ENCODE measurements around the gene USP33. TPM values are rescaled to one million over a fixed set of nuclear protein-coding genes. Genes with fewer than 3 reads are reported as not detected.
"Not testable (repeated sequence)": the region's sequence is repeated elsewhere in the genome, so short reads cannot be mapped to it uniquely, and the experiment has no call there.

USP33 gene
- total RNA-seq, 1 donor from 2014 or later = 65.3 TPM

DNA sequence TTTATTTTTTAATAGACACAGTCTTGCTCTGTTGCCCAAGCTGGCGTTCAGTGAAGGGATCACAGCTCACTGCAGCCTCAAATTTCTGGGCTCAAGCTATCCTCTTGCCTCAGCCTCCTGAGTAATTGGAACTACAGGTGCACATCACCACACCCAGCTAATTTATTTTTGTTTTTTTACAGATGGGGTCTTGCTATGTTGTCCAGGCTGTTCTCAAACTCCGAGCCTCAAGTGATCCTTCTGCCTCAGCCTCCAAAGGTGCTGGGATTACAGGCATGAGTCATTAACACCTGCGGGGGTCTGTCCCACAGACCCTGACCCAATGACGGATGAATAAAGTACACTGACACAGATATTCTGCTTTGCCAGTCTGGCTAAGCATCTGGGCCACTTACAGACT lies 43.6 kb downstream of the USP33 start:
- intact Hi-C loops (cut with DNase I) = no loop called here
- peaks cover 0 to 77% of the 10 kb centered on the region in 2 donors for H3K36me3 ChIP-seq
- no peaks in the 10 kb centered on the region for H3K9me3 ChIP-seq

GRCh38 chr1:77709727-77710126 lies 49.9 kb downstream of the USP33 start:
- H3K27ac ChIP-seq = no peak overlapping the region
- no peaks in the 10 kb centered on the region for H3K4me1 ChIP-seq
- peaks cover 0 to 56% of the 10 kb centered on the region in 2 donors for H3K36me3 ChIP-seq
- TF ChIP-seq POLR2A (IDR thresholded peaks at IDR 0.05) (no peak), POLR2AphosphoS5 (IDR thresholded peaks at IDR 0.05; ENCODE audit: insufficient read depth in 1 of 2, low read depth in 1 of 2) (no peak)
- TF ChIP-seq, protein P1, sequence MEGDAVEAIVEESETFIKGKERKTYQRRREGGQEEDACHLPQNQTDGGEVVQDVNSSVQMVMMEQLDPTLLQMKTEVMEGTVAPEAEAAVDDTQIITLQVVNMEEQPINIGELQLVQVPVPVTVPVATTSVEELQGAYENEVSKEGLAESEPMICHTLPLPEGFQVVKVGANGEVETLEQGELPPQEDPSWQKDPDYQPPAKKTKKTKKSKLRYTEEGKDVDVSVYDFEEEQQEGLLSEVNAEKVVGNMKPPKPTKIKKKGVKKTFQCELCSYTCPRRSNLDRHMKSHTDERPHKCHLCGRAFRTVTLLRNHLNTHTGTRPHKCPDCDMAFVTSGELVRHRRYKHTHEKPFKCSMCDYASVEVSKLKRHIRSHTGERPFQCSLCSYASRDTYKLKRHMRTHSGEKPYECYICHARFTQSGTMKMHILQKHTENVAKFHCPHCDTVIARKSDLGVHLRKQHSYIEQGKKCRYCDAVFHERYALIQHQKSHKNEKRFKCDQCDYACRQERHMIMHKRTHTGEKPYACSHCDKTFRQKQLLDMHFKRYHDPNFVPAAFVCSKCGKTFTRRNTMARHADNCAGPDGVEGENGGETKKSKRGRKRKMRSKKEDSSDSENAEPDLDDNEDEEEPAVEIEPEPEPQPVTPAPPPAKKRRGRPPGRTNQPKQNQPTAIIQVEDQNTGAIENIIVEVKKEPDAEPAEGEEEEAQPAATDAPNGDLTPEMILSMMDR (IDR thresholded peaks at IDR 0.05) = no peak
- no peak for DNase-seq (ENCODE audit: extremely low spot score in 2 of 2)
- no peaks in the 10 kb centered on the region for H3K27me3 ChIP-seq
- intact Hi-C loops (cut with DNase I) = no loop called here
- no peak overlapping the region for H3K4me3 ChIP-seq
- no peaks in the 10 kb centered on the region for H3K9me3 ChIP-seq

More for the DNA sequence above, 43.6 kb downstream of the USP33 start:
- H3K27me3 ChIP-seq = no peaks in the 10 kb centered on the region
- no peak for DNase-seq (ENCODE audit: extremely low spot score in 2 of 2)
- no peak overlapping the region for H3K4me3 ChIP-seq
- no peaks in the 10 kb centered on the region for H3K4me1 ChIP-seq
- H3K27ac ChIP-seq = no peak overlapping the region
- no peak for TF ChIP-seq POLR2AphosphoS5 (IDR thresholded peaks at IDR 0.05; ENCODE audit: insufficient read depth in 1 of 2, low read depth in 1 of 2)
- no peak for TF ChIP-seq POLR2A (IDR thresholded peaks at IDR 0.05)

- no peak for DNase-seq (ENCODE audit: extremely low spot score in 2 of 2)
- Histone ChIP-seq H3K27ac (no peak overlapping the region), H3K4me1 (no peaks in the 10 kb centered on the region), H3K4me3 (no peak overlapping the region), H3K36me3 (peaks cover 0 to 32% of the 10 kb centered on the region in 2 donors), H3K27me3 (no peaks in the 10 kb centered on the region), H3K9me3 (no peaks in the 10 kb centered on the region)
- no peak for TF ChIP-seq POLR2AphosphoS5 (IDR thresholded peaks at IDR 0.05; ENCODE audit: insufficient read depth in 1 of 2, low read depth in 1 of 2)
- TF ChIP-seq, protein P1 (IDR thresholded peaks at IDR 0.05) = no peak
- no peak for TF ChIP-seq POLR2A (IDR thresholded peaks at IDR 0.05)
- intact Hi-C loops (cut with DNase I) = no loop called here
These were observed 53.3 kb downstream of the USP33 start for GRCh38 chr1:77706321-77706720.

- H3K27ac ChIP-seq = no peak overlapping the region
- H3K36me3 ChIP-seq = peaks cover 0 to 23% of the 10 kb centered on the region in 2 donors
- H3K4me1 ChIP-seq = no peaks in the 10 kb centered on the region
- H3K27me3 ChIP-seq = no peaks in the 10 kb centered on the region
- intact Hi-C loops (cut with DNase I) = no loop called here
- no peaks in the 10 kb centered on the region for H3K9me3 ChIP-seq
- no peak for DNase-seq (ENCODE audit: extremely low spot score in 2 of 2)
- no peak overlapping the region for H3K4me3 ChIP-seq
- TF ChIP-seq, protein P1 (IDR thresholded peaks at IDR 0.05) = no peak
- TF ChIP-seq POLR2AphosphoS5 (IDR thresholded peaks at IDR 0.05; ENCODE audit: insufficient read depth in 1 of 2, low read depth in 1 of 2) (no peak), POLR2A (IDR thresholded peaks at IDR 0.05) (no peak)
These were observed 54.9 kb downstream of the USP33 start for GRCh38 chr1:77704736-77705135.

DNA sequence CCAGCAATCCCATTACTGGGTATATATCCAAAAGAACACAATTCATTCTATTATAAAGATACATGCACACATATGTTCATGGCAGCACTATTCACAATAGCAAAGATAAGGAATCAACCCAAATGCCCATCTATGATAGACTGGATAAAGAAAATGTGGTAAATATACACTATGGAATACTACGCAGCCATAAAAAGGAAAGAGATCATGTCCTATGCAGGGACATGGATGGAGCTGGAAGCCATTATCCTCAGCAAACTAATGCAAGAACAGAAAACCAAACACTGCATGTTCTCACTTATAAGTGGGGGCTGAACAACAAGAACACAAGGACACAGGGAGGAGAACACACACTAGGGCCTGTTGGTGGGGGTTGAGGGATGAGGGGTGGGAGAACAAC lies 60.0 kb downstream of the USP33 start:
- H3K27me3 ChIP-seq; H3K27ac ChIP-seq; DNase-seq (ENCODE audit: extremely low spot score in 2 of 2); H3K9me3 ChIP-seq; H3K4me3 ChIP-seq; intact Hi-C loops (cut with DNase I); H3K4me1 ChIP-seq: not testable (repeated sequence)
- H3K36me3 ChIP-seq = peaks cover 0 to 40% of the 10 kb centered on the region in 2 donors

DNA sequence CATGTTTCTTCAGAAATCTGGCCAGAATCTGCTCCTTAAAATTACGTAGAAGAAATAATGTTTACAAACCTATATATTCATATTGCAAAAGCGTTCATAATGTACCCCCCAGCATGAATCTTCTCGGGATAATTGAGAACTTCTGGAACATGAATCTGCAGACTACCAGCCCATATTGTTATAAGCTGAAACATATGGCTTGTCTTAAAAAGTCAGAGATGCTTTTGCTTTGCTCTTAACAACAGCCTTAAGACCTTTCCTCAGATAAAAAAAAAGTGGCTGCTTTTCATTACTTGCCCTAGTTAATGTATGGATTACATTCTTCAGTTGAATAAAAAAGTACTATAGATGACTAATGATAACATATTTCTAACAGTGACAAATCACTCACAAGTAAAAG lies 62.2 kb downstream of the USP33 start:
- DNase-seq (ENCODE audit: extremely low spot score in 2 of 2) = no peak
- no peaks in the 10 kb centered on the region for H3K27me3 ChIP-seq
- TF ChIP-seq, protein P1 (IDR thresholded peaks at IDR 0.05) = no peak
- no peak for TF ChIP-seq POLR2AphosphoS5 (IDR thresholded peaks at IDR 0.05; ENCODE audit: insufficient read depth in 1 of 2, low read depth in 1 of 2)
- H3K36me3 ChIP-seq = peaks cover 0 to 40% of the 10 kb centered on the region in 2 donors
- intact Hi-C loops (cut with DNase I) = no loop called here
- H3K9me3 ChIP-seq = no peaks in the 10 kb centered on the region
- H3K4me1 ChIP-seq = no peaks in the 10 kb centered on the region
- H3K4me3 ChIP-seq = no peak overlapping the region
- no peak overlapping the region for H3K27ac ChIP-seq
